HEK293 (cell line): ENCODE measurements around the gene EBF3.

Source experiments
- SALL2 ChIP-seq: fragments of 450-650 bp; formaldehyde crosslinking; IDR thresholded peaks from 2 replicates; pipeline ENCODE4 v1.5.0; 2017; ENCODE audit warnings: missing biosample characterization, mild to moderate bottlenecking, missing genetic modification characterization, borderline replicate concordance
- SP2 ChIP-seq: fragments of 450-650 bp; formaldehyde crosslinking; IDR thresholded peaks from 2 replicates; pipeline ENCODE4 v1.5.1; 2016; ENCODE audit warnings: missing biosample characterization, missing genetic modification characterization
- ZNF664 ChIP-seq: fragments of 450-650 bp; formaldehyde crosslinking; IDR thresholded peaks from 2 replicates; pipeline ENCODE4 v1.5.1; 2016; ENCODE audit warnings: missing biosample characterization, missing genetic modification characterization
- ZNF792 ChIP-seq: fragments of 450-650 bp; formaldehyde crosslinking; IDR thresholded peaks from 2 replicates; pipeline ENCODE4 v1.5.1; 2016; ENCODE audit warnings: missing biosample characterization, missing genetic modification characterization
- TF ChIP-seq, protein P1 (sequence below): fragments of 450-650 bp; formaldehyde crosslinking; IDR thresholded peaks from 2 replicates; pipeline ENCODE4 v1.5.1; 2016; ENCODE audit warnings: missing biosample characterization, missing genetic modification characterization

- TF ChIP-seq, protein P1, sequence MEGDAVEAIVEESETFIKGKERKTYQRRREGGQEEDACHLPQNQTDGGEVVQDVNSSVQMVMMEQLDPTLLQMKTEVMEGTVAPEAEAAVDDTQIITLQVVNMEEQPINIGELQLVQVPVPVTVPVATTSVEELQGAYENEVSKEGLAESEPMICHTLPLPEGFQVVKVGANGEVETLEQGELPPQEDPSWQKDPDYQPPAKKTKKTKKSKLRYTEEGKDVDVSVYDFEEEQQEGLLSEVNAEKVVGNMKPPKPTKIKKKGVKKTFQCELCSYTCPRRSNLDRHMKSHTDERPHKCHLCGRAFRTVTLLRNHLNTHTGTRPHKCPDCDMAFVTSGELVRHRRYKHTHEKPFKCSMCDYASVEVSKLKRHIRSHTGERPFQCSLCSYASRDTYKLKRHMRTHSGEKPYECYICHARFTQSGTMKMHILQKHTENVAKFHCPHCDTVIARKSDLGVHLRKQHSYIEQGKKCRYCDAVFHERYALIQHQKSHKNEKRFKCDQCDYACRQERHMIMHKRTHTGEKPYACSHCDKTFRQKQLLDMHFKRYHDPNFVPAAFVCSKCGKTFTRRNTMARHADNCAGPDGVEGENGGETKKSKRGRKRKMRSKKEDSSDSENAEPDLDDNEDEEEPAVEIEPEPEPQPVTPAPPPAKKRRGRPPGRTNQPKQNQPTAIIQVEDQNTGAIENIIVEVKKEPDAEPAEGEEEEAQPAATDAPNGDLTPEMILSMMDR (tag by site-specific recombination): no peak
- TF ChIP-seq SP2 (tag by site-specific recombination) (no peak), ZNF792 (tag by site-specific recombination) (no peak), ZNF664 (tag by site-specific recombination) (no peak), SALL2 (tag by site-specific recombination) (no peak)
Observed at GRCh38 chr10:129945526-129945925, 18.5 kb downstream of the EBF3 start.
